Measurements from ENCODE around the gene DUSP10.

Gene DUSP10
- long read RNA-seq, transcript DUSP10-201 (4 exons, 2,676 nt), result major isoform, 70 of 101 reads
- long read RNA-seq, partial matches to known transcripts, result 5 of 101 reads
- long read RNA-seq, other reads (novel, unspliced or antisense), result 23 of 101 reads

- TF ChIP-seq GABPA (IDR thresholded peaks at IDR 0.05; ENCODE audit: low read depth) (no peak), POLR2AphosphoS5 (IDR thresholded peaks at IDR 0.05; ENCODE audit: low read depth) (peak; percentile 59; the same call in 1 of the 2 replicates)
- Histone ChIP-seq H3K27me3 (ENCODE audit: insufficient read depth, poor library complexity, severe bottlenecking) (no peaks in the 10 kb centered on the region), H3K4me3 (replicated peaks; ENCODE audit: insufficient read depth, low read length) (peak within 1 kb of the TSS; percentile 65), H3K27ac (replicated peaks) (peak within 1 kb of the TSS; percentile 91)
- peak; percentile 95 to 99 for DNase-seq (ENCODE audit: low read depth in 1 of 2, low spot score in 1 of 2)
Observed at GRCh38 chr1:221741703-221742554, at the start of gene DUSP10. DUSP10 (minus strand) TSS chr1:221742089; CDS start chr1:221739744, 2,345 bp downstream.

DNA sequence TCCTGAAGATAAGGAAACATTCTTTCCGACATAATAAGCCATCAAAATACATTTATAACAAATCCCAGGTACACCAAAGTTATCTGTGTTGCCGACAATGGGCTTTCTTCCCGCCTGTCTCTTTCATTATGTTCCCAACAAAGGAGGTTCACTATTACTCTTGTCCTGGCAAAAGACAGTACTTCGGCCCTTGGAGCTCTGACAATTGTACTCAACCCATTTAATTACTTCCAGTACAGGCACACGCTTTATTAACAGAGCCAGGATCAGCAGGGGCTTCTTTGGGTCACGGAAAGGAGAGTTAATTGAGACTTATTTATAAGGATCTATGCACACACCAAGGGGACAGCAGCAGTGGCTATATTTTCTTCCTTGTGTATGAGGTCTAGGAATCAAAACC, 46.6 kb upstream of the DUSP10 start:
- Histone ChIP-seq H3K4me3 (replicated peaks; ENCODE audit: insufficient read depth, low read length) (no peak overlapping the region), H3K27me3 (ENCODE audit: insufficient read depth, poor library complexity, severe bottlenecking) (no peaks in the 10 kb centered on the region), H3K27ac (replicated peaks) (no peak overlapping the region)
- TF ChIP-seq CTCF (IDR thresholded peaks at IDR 0.05; ENCODE audit: insufficient read depth, low read length) (no peak), GABPA (IDR thresholded peaks at IDR 0.05; ENCODE audit: low read depth) (no peak), SPI1 (IDR thresholded peaks at IDR 0.05; ENCODE audit: borderline replicate concordance, low read depth) (no peak), POLR2AphosphoS5 (IDR thresholded peaks at IDR 0.05; ENCODE audit: low read depth) (no peak), REST (IDR thresholded peaks at IDR 0.05; ENCODE audit: insufficient replicate concordance, low read depth) (no peak)
- DNase-seq (ENCODE audit: low read depth in 1 of 2, low spot score in 1 of 2), result no peak

GRCh38 chr1:221786647-221787046, 44.8 kb upstream of the DUSP10 start:
- no peak overlapping the region for H3K27ac ChIP-seq (replicated peaks)
- no peaks in the 10 kb centered on the region for H3K27me3 ChIP-seq (ENCODE audit: insufficient read depth, poor library complexity, severe bottlenecking)
- DNase-seq (ENCODE audit: low read depth in 1 of 2, low spot score in 1 of 2), result no peak
- no peak overlapping the region for H3K4me3 ChIP-seq (replicated peaks; ENCODE audit: insufficient read depth, low read length)
- no peak for TF ChIP-seq SPI1 (IDR thresholded peaks at IDR 0.05; ENCODE audit: borderline replicate concordance, low read depth)

DNA sequence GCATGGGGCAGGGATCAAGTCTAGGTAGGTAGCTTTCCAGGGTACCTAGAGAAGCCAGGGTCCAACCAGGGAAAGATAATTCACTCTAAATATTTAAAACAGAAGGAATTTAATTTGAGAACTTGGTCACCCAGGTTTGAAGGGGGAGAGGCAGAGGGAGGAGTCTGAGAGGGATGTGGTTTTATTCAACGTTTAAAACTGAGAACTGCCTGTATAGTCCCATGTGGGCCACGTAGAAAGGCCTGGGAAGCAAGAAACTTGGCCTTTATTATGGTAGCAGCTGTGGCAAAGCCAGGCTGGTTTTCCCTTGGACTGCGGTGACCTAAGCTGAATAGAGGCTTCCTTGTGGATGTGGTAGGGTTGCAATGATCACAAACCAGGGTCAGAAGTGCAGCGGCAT, 42.0 kb upstream of the DUSP10 start:
- DNase-seq (ENCODE audit: low read depth in 1 of 2, low spot score in 1 of 2), result peak in 1 of 2 experiments; percentile 12
- TF ChIP-seq SPI1 (IDR thresholded peaks at IDR 0.05; ENCODE audit: borderline replicate concordance, low read depth) (peak; percentile 8; the same call in 1 of the 2 replicates), GABPA (IDR thresholded peaks at IDR 0.05; ENCODE audit: low read depth) (no peak), POLR2AphosphoS5 (IDR thresholded peaks at IDR 0.05; ENCODE audit: low read depth) (no peak), CTCF (IDR thresholded peaks at IDR 0.05; ENCODE audit: insufficient read depth, low read length) (no peak), REST (IDR thresholded peaks at IDR 0.05; ENCODE audit: insufficient replicate concordance, low read depth) (no peak)
- Histone ChIP-seq H3K27me3 (ENCODE audit: insufficient read depth, poor library complexity, severe bottlenecking) (no peaks in the 10 kb centered on the region), H3K4me3 (replicated peaks; ENCODE audit: insufficient read depth, low read length) (no peak overlapping the region), H3K27ac (replicated peaks) (no peak overlapping the region)

Measured in HL-60 (cell line).